Large intestine (tissue), 3 donors: Measurements from ENCODE around the gene KLHDC10. TPM values are rescaled to one million over a fixed set of nuclear protein-coding genes. Genes with fewer than 3 reads are reported as not detected.

ENCODE experiments used
- DNase-seq, 2 donors: peaks; one replicate each; pipeline versions ENCODE4 v3.0.0 to v3.0.0-alpha.2; 2013
- H3K27ac ChIP-seq: one replicate; pipeline ENCODE4 v1.5.1; 2013; ENCODE audit warnings: low read length
- H3K27me3 ChIP-seq: 2 replicates; pipeline ENCODE4 v1.6.1; 2013; ENCODE audit warnings: low read length; ENCODE audit not compliant: control insufficient read depth, insufficient read depth
- H3K36me3 ChIP-seq: 2 replicates; pipeline ENCODE4 v1.6.1; 2013; ENCODE audit warnings: low read length; ENCODE audit not compliant: control insufficient read depth, insufficient read depth
- H3K4me1 ChIP-seq: one replicate; pipeline ENCODE4 v1.6.1; 2013; ENCODE audit warnings: low read length; ENCODE audit not compliant: control insufficient read depth, insufficient read depth
- H3K4me3 ChIP-seq: one replicate; pipeline ENCODE4 v1.5.1; 2013; ENCODE audit warnings: low read length
- H3K9me3 ChIP-seq: one replicate; pipeline ENCODE4 v1.6.1; 2013; ENCODE audit warnings: mild to moderate bottlenecking, low read depth, low read length, moderate library complexity; ENCODE audit not compliant: control insufficient read depth
- WGBS: methylation state at CpG from one replicate; pipeline ENCODE4 v1.1.5; 2013; ENCODE audit warnings: low lambda C conversion rate; ENCODE audit not compliant: insufficient coverage; 5-methylcytosine and 5-hydroxymethylcytosine counted together
- polyA plus RNA-seq: library from polyadenylated mRNA; unstranded; fragments of 120-200 nt; gene quantifications from one replicate; pipeline ENCODE4 v1.2.1, GENCODE V29; 2013

KLHDC10 gene
- polyA plus RNA-seq, 1 donor, result 30.2 TPM

GRCh38 chr7:130131964-130132875 is 61.9 kb downstream of the KLHDC10 start:
- WGBS, result no CpG with 5 or more reads among the region's 12 CpGs

GRCh38 chr7:130133029-130133782 is 62.9 kb downstream of the KLHDC10 start:
- WGBS, result 50% methylated on average over 2 of the region's 7 CpGs
- peaks cover 9% of the 10 kb centered on the region for H3K4me1 ChIP-seq
- peak overlapping the region; percentile 20 for H3K27ac ChIP-seq
- peak in 1 of 2 donors; percentile 52 for DNase-seq
- peaks cover 49% of the 10 kb centered on the region for H3K36me3 ChIP-seq
- no peaks in the 10 kb centered on the region for H3K27me3 ChIP-seq
- H3K4me3 ChIP-seq, result no peak overlapping the region
- H3K9me3 ChIP-seq, result no peaks in the 10 kb centered on the region

More at GRCh38 chr7:130131964-130132875, 61.9 kb downstream of the KLHDC10 start:
- Histone ChIP-seq H3K27me3 (no peaks in the 10 kb centered on the region), H3K36me3 (peaks cover 44% of the 10 kb centered on the region), H3K4me3 (no peak overlapping the region), H3K27ac (no peak overlapping the region), H3K9me3 (no peaks in the 10 kb centered on the region), H3K4me1 (peaks cover 9% of the 10 kb centered on the region)
- no peak for DNase-seq

GRCh38 chr7:130134106-130134636 is 63.8 kb downstream of the KLHDC10 start:
- Histone ChIP-seq H3K27ac (peak overlapping the region; percentile 20), H3K36me3 (peaks cover 45% of the 10 kb centered on the region), H3K27me3 (no peaks in the 10 kb centered on the region), H3K4me1 (peaks cover 9% of the 10 kb centered on the region), H3K9me3 (no peaks in the 10 kb centered on the region), H3K4me3 (no peak overlapping the region)
- DNase-seq, result peak in 1 of 2 donors; percentile 43
- no CpG with 5 or more reads among the region's 4 CpGs for WGBS

GRCh38 chr7:130134726-130135125 is 64.4 kb downstream of the KLHDC10 start:
- 100% methylated on average over 3 of the region's 7 CpGs for WGBS
- Histone ChIP-seq H3K36me3 (peaks cover 44% of the 10 kb centered on the region), H3K27me3 (no peaks in the 10 kb centered on the region), H3K4me1 (peaks cover 9% of the 10 kb centered on the region), H3K9me3 (no peaks in the 10 kb centered on the region), H3K4me3 (no peak overlapping the region), H3K27ac (no peak overlapping the region)
- DNase-seq, result no peak

- H3K36me3 ChIP-seq, result peaks cover 45% of the 10 kb centered on the region
- no peak for DNase-seq
- WGBS, result 95% methylated on average over 4 of the region's 10 CpGs
- H3K27ac ChIP-seq, result peak overlapping the region; percentile 12
- H3K27me3 ChIP-seq, result no peaks in the 10 kb centered on the region
- no peaks in the 10 kb centered on the region for H3K9me3 ChIP-seq
- H3K4me1 ChIP-seq, result peaks cover 9% of the 10 kb centered on the region
- no peak overlapping the region for H3K4me3 ChIP-seq
Observed at GRCh38 chr7:130135208-130136205, 65.2 kb downstream of the KLHDC10 start.

- no peaks in the 10 kb centered on the region for H3K27me3 ChIP-seq
- peaks cover 18% of the 10 kb centered on the region for H3K4me1 ChIP-seq
- no CpG with 5 or more reads among the region's 1 CpG for WGBS
- no peak overlapping the region for H3K4me3 ChIP-seq
- DNase-seq, result no peak
- peaks cover 34% of the 10 kb centered on the region for H3K36me3 ChIP-seq
- H3K9me3 ChIP-seq, result no peaks in the 10 kb centered on the region
- no peak overlapping the region for H3K27ac ChIP-seq
Observed at GRCh38 chr7:130136579-130137167, 66.3 kb downstream of the KLHDC10 start.

- Histone ChIP-seq H3K4me3 (no peak overlapping the region), H3K36me3 (peaks cover 33% of the 10 kb centered on the region), H3K27ac (no peak overlapping the region), H3K4me1 (peaks cover 20% of the 10 kb centered on the region), H3K9me3 (no peaks in the 10 kb centered on the region), H3K27me3 (no peaks in the 10 kb centered on the region)
- WGBS, result no CpG with 5 or more reads among the region's 4 CpGs
- no peak for DNase-seq
Observed at GRCh38 chr7:130137207-130137606, 66.9 kb downstream of the KLHDC10 start.

GRCh38 chr7:130139193-130139960 is 69.0 kb downstream of the KLHDC10 start:
- Histone ChIP-seq H3K4me1 (peaks cover 31% of the 10 kb centered on the region), H3K4me3 (no peak overlapping the region), H3K36me3 (peaks cover 23% of the 10 kb centered on the region), H3K27ac (no peak overlapping the region), H3K27me3 (no peaks in the 10 kb centered on the region), H3K9me3 (no peaks in the 10 kb centered on the region)
- DNase-seq, result no peak
- no CpG with 5 or more reads among the region's 2 CpGs for WGBS
